H1 (cell line): Measurements from ENCODE around the gene CBLB. TPM values are rescaled to one million over a fixed set of nuclear protein-coding genes. Genes with fewer than 3 reads are reported as not detected.

Experiments
- CTCF ChIA-PET: fragments of 300-600 bp; sonication (Branson Sonifier 250); formaldehyde crosslinking; loops from one replicate; lab custom pipeline; 2021; ENCODE audit not compliant: partially characterized antibody; lab: Charles Lee
- POLR2A ChIA-PET: fragments of 300-600 bp; sonication (Branson Sonifier 250); formaldehyde crosslinking; loops from one replicate; lab custom pipeline; 2021; ENCODE audit warnings: inconsistent platforms; ENCODE audit not compliant: partially characterized antibody; lab: Charles Lee
- DNase-seq, 2 experiments: peaks; one replicate each; pipeline versions ENCODE4 v3.0.0 to v3.0.0-alpha.2; 2010 to 2022; ENCODE audit warnings: low spot score in 2 of 2, low read depth in 1 of 2, mixed read lengths in 1 of 2
- FAIRE-seq: peaks from 2 replicates; lab custom pipeline; 2011; peaks lifted over from hg19 to GRCh38; lab: Jason Lieb, UNC
- H2AFZ ChIP-seq: 2 replicates; pipeline ENCODE4 v1.8.1; 2012; ENCODE audit warnings: low read length, inconsistent platforms
- H2AK5ac ChIP-seq: 2 replicates; pipeline ENCODE4 v1.6.1; 2013; ENCODE audit warnings: low read depth, low read length
- H2BK120ac ChIP-seq: replicated peaks from 2 replicates; pipeline ENCODE3; 2013; ENCODE audit warnings: low read depth, low read length, inconsistent platforms
- H2BK12ac ChIP-seq: 2 replicates; pipeline ENCODE4 v1.6.1; 2013; ENCODE audit warnings: low read depth, low read length
- H2BK15ac ChIP-seq: 2 replicates; pipeline ENCODE4 v1.6.1; 2013; ENCODE audit warnings: low read length
- H2BK20ac ChIP-seq: 2 replicates; pipeline ENCODE4 v1.6.1; 2013; ENCODE audit warnings: low read length
- H2BK5ac ChIP-seq: 2 replicates; pipeline ENCODE4 v1.6.1; 2013; ENCODE audit warnings: low read depth, low read length
- H3K14ac ChIP-seq: 2 replicates; pipeline ENCODE4 v1.6.1; 2013; ENCODE audit warnings: inconsistent platforms; ENCODE audit not compliant: insufficient read length
- H3K18ac ChIP-seq: 2 replicates; pipeline ENCODE4 v1.6.1; 2013; ENCODE audit warnings: low read length; ENCODE audit errors: extremely low read depth
- H3K23ac ChIP-seq: 2 replicates; pipeline ENCODE4 v1.6.1; 2013; ENCODE audit warnings: inconsistent platforms; ENCODE audit not compliant: insufficient read length
- H3K23me2 ChIP-seq: 2 replicates; pipeline ENCODE4 v1.6.1; 2013; ENCODE audit warnings: low read depth, low read length
- H3K27ac ChIP-seq: 2 replicates; pipeline ENCODE4 v1.6.1; 2011; ENCODE audit warnings: low read depth, low read length, inconsistent platforms
- H3K27me3 ChIP-seq, 4 experiments: replicated peaks in 1 of 4; 1 replicate in 1 of 4; 2 replicates in 3 of 4; pipeline versions ENCODE4 v1.6.1 to v1.8.1; 2011 to 2013; ENCODE audit warnings: low read length in 3 of 4, mild to moderate bottlenecking in 3 of 4, inconsistent platforms in 2 of 4, mixed read lengths in 2 of 4, moderate library complexity in 1 of 4; ENCODE audit not compliant: control insufficient read depth in 3 of 4, insufficient read depth in 3 of 4; ENCODE audit errors: extremely low read depth in 1 of 4
- H3K36me3 ChIP-seq, 4 experiments: 2 replicates each; pipeline versions ENCODE4 v1.6.1 to v1.8.1; 2011 to 2013; ENCODE audit warnings: mild to moderate bottlenecking in 4 of 4, low read length in 3 of 4, moderate library complexity in 2 of 4, control low read depth in 1 of 4, inconsistent platforms in 1 of 4; ENCODE audit not compliant: insufficient read depth in 4 of 4, control insufficient read depth in 2 of 4
- H3K4ac ChIP-seq: replicated peaks from 2 replicates; pipeline ENCODE3; 2013; ENCODE audit warnings: low read length, low read depth, mixed read lengths, inconsistent platforms; ENCODE audit not compliant: insufficient read length
- H3K4me1 ChIP-seq, 4 experiments: replicated peaks in 1 of 4; 1 replicate in 1 of 4; 2 replicates in 3 of 4; pipeline versions ENCODE4 v1.6.1 to v1.8.1; 2011 to 2013; ENCODE audit warnings: low read length in 3 of 4, inconsistent platforms in 2 of 4, mixed read lengths in 1 of 4; ENCODE audit not compliant: insufficient read depth in 4 of 4, control insufficient read depth in 3 of 4
- H3K4me2 ChIP-seq, 2 experiments: 2 replicates each; pipeline versions ENCODE4 v1.6.1 to v1.8.1; 2011 to 2013; ENCODE audit warnings: low read depth in 2 of 2, low read length in 2 of 2, control low read depth in 1 of 2, inconsistent platforms in 1 of 2, mild to moderate bottlenecking in 1 of 2; ENCODE audit not compliant: insufficient read depth in 1 of 2
- H3K4me3 ChIP-seq, 4 experiments: fragments of 200-600, 300-600 bp in 1 of 4; sonication (generic), shearing (Covaris generic), sonication (Bioruptor Twin) in 1 of 4; 2 replicates each; pipeline versions ENCODE4 v1.5.1 to v1.8.1; 2011 to 2016; ENCODE audit warnings: low read length in 4 of 4, low read depth in 3 of 4, control low read depth in 2 of 4, inconsistent platforms in 2 of 4, mild to moderate bottlenecking in 2 of 4, mixed read lengths in 1 of 4, moderate library complexity in 1 of 4; ENCODE audit not compliant: insufficient read depth in 2 of 4; ENCODE audit errors: extremely low read depth in 1 of 4
- H3K56ac ChIP-seq: replicated peaks from 2 replicates; pipeline ENCODE3; 2013; ENCODE audit warnings: low read depth, mild to moderate bottlenecking, mixed read lengths, low read length, inconsistent platforms; ENCODE audit not compliant: insufficient read length
- H3K79me1 ChIP-seq: 2 replicates; pipeline ENCODE4 v1.6.1; 2013; ENCODE audit warnings: low read depth, low read length, control low read depth
- H3K79me2 ChIP-seq, 2 experiments: 2 replicates each; pipeline versions ENCODE4 v1.6.1 to v1.8.1; 2012 to 2013; ENCODE audit warnings: low read length in 2 of 2, mild to moderate bottlenecking in 2 of 2, inconsistent platforms in 1 of 2; ENCODE audit not compliant: insufficient read depth in 2 of 2, control insufficient read depth in 1 of 2
- H3K9ac ChIP-seq, 4 experiments: replicated peaks in 1 of 4; 1 replicate in 1 of 4; 2 replicates in 3 of 4; pipeline versions ENCODE4 v1.6.1 to v1.8.1; 2011 to 2013; ENCODE audit warnings: low read depth in 3 of 4, low read length in 3 of 4, control low read depth in 2 of 4, mild to moderate bottlenecking in 2 of 4, moderate library complexity in 2 of 4, inconsistent platforms in 1 of 4; ENCODE audit errors: extremely low read depth in 1 of 4
- H3K9me3 ChIP-seq, 2 experiments: 2 replicates each; pipeline versions ENCODE4 v1.6.1 to v1.8.1; 2012 to 2013; ENCODE audit warnings: mild to moderate bottlenecking in 2 of 2, moderate library complexity in 2 of 2, control low read depth in 1 of 2, inconsistent platforms in 1 of 2, low read depth in 1 of 2, low read length in 1 of 2, mixed read lengths in 1 of 2; ENCODE audit not compliant: insufficient read depth in 2 of 2
- H4K20me1 ChIP-seq, 2 experiments: replicated peaks in 1 of 2; 2 replicates each; pipeline versions ENCODE3 to v1.8.1; 2011 to 2013; ENCODE audit warnings: inconsistent platforms in 2 of 2, low read length in 2 of 2, mild to moderate bottlenecking in 1 of 2; ENCODE audit not compliant: insufficient read depth in 2 of 2, control insufficient read depth in 1 of 2
- H4K5ac ChIP-seq: 2 replicates; pipeline ENCODE4 v1.6.1; 2013; ENCODE audit warnings: low read length, low read depth, mixed read lengths, inconsistent platforms; ENCODE audit not compliant: insufficient read length
- H4K8ac ChIP-seq: 2 replicates; pipeline ENCODE4 v1.8.0; 2013; ENCODE audit warnings: mild to moderate bottlenecking, moderate library complexity, low read length, inconsistent platforms; ENCODE audit not compliant: insufficient read depth; ENCODE audit errors: extremely low read depth
- H4K91ac ChIP-seq: replicated peaks from 2 replicates; pipeline ENCODE3; 2013; ENCODE audit warnings: low read length, mixed read lengths, inconsistent platforms; ENCODE audit not compliant: insufficient read length
- BACH1 ChIP-seq: IDR thresholded peaks from 2 replicates; pipeline ENCODE4 v1.6.1; 2012; ENCODE audit warnings: low read length, improper control_type of control experiment
- CBX8 ChIP-seq: fragments of 300-800, 300-1000 bp; sonication (generic); IDR thresholded peaks from 2 replicates; pipeline ENCODE4 v1.7.1; 2016; ENCODE audit warnings: low read depth, low read length, borderline replicate concordance
- CHD1 ChIP-seq: IDR thresholded peaks from 2 replicates; pipeline ENCODE4 v1.6.1; 2012; ENCODE audit warnings: low read depth, low read length, improper control_type of control experiment
- E2F6 ChIP-seq: IDR thresholded peaks from 2 replicates; pipeline ENCODE4 v1.6.1; 2012; ENCODE audit warnings: inconsistent platforms
- HDAC2 ChIP-seq, 2 experiments: fragments of 300-600 bp in 1 of 2; sonication (generic) in 1 of 2; IDR thresholded peaks; 2 replicates each; pipeline ENCODE4 v1.6.1; 2011 to 2012; ENCODE audit warnings: low read depth in 2 of 2, low read length in 2 of 2, mild to moderate bottlenecking in 2 of 2, moderate library complexity in 2 of 2, borderline replicate concordance in 1 of 2, inconsistent platforms in 1 of 2
- HDAC6 ChIP-seq: IDR thresholded peaks from one replicate; pipeline ENCODE4 v1.7.1; 2012; ENCODE audit warnings: low read depth, mild to moderate bottlenecking, inconsistent platforms, low read length, moderate library complexity
- POU5F1 ChIP-seq: IDR thresholded peaks from 2 replicates; pipeline ENCODE4 v1.6.1; 2011; ENCODE audit warnings: low read depth, mild to moderate bottlenecking, low read length, moderate library complexity
- RXRA ChIP-seq: IDR thresholded peaks from 2 replicates; pipeline ENCODE4 v1.6.1; 2011; ENCODE audit warnings: low read depth, mild to moderate bottlenecking, low read length, moderate library complexity; ENCODE audit not compliant: insufficient read depth
- SIRT6 ChIP-seq: IDR thresholded peaks from one replicate; pipeline ENCODE4 v1.7.1; 2012; ENCODE audit warnings: low read length, inconsistent platforms
- TAF7 ChIP-seq: optimal IDR thresholded peaks from 2 replicates; pipeline ENCODE3; 2011; ENCODE audit warnings: low read depth, mild to moderate bottlenecking, inconsistent platforms, low read length, moderate library complexity, borderline replicate concordance
- WGBS, 2 experiments: shearing (Covaris generic) in 1 of 2; methylation state at CpG; one replicate each; pipeline versions ENCODE4 v1.1.6 to v1.1.7; 2013 to 2015; ENCODE audit warnings: low lambda C conversion rate in 2 of 2, mixed read lengths in 2 of 2, inconsistent platforms in 1 of 2, low coverage in 1 of 2, missing lambda C conversion rate in 1 of 2; ENCODE audit not compliant: insufficient replicate concordance in 2 of 2, insufficient coverage in 1 of 2, insufficient read length in 1 of 2; ENCODE audit errors: extremely low coverage in 1 of 2, missing lambda C conversion rate in 1 of 2; 5-methylcytosine and 5-hydroxymethylcytosine counted together
- polyA plus RNA-seq, 7 experiments: library from polyadenylated mRNA; depleted of rRNA in 3 of 7; stranded (reverse) in 5 of 7; unstranded in 2 of 7; fragments of >200 nt in 5 of 7; fragments of 200-250 nt in 2 of 7; gene quantifications; 1 replicate in 5 of 7; 2 replicates in 1 of 7; 4 replicates in 1 of 7; pipeline versions ENCODE4 v1.2.1 to v1.2.3, GENCODE V29; 2011 to 2013; ENCODE audit warnings: missing spikeins in 2 of 7, mixed read lengths in 2 of 7
- total RNA-seq: library from RNA; stranded (reverse); fragmentation: NEBNext Ultra II Directional; extraction: Animal tissue kit (Norgen Biotek cat#: 25700); gene quantifications from 2 replicates; pipeline ENCODE4 v1.2.1, GENCODE V29; 2021
- TF ChIP-seq, protein P1 (sequence below): IDR thresholded peaks from 2 replicates; pipeline ENCODE4 v1.6.1; 2012; ENCODE audit warnings: inconsistent platforms

CBLB gene
- total and polyA plus RNA-seq, 2 of the 8 experiments (the other 6 are each of a cell fraction or from before 2014, with no cell fraction given), result 14.5 to 26.0 TPM

DNA sequence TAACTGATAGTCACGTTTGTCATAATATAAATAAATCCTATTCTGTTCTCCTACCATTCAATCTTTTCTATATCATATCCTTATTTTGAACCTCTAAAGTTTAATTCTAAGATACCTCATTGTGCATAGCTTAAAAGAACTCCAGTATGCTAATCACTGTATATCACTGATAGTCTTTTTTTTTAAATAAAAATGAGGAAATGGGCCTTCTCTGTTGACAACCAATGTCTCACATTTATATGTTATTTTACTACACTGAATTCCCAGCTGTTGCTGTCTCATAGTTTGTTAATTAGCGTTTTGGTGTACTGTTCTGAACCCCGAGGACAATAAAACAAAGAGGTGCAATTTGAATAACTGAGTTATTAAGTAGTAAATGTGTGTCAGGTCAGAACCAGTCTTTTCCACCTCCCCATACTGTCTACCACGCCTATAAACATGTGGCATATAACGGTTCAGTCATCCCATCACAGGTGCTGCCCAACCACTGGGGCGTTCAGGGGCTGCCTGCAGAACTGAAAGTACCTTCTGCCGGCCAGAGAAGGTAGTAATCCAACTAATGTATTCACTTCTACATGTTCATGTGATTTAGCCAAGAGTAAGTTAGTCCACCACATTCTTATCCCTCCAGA lies 14.9 kb downstream of the CBLB start:
- ChIA-PET POLR2A (no interaction called here), CTCF (no interaction called here)
- 90 to 100% methylated on average over 1 to 7 of the region's 7 CpGs for WGBS, 2 experiments
- Histone ChIP-seq H3K79me2 (peaks cover 0 to 24% of the 10 kb centered on the region in 2 experiments; a peak in 2 of 4 replicates), H3K4ac (no peak overlapping the region), H4K91ac (no peak overlapping the region), H2BK12ac (no peak overlapping the region), H2AK5ac (no peak overlapping the region), H3K9me3 (no peaks in the 10 kb centered on the region), H3K56ac (no peak overlapping the region), H3K79me1 (no peaks in the 10 kb centered on the region), H2BK5ac (no peak overlapping the region), H3K4me3 (no peak overlapping the region), H4K5ac (no peak overlapping the region), H4K8ac (no peak overlapping the region), H3K36me3 (peaks cover 0 to 32% (median 0%) of the 10 kb centered on the region in 4 experiments; a peak in 4 of 8 replicates), H3K27me3 (no peaks in the 10 kb centered on the region), H2BK20ac (no peak overlapping the region), H3K9ac (no peak overlapping the region), H3K23ac (no peak overlapping the region), H3K23me2 (no peaks in the 10 kb centered on the region), H4K20me1 (no peaks in the 10 kb centered on the region), H2BK120ac (no peak overlapping the region), H3K18ac (no peak overlapping the region), H3K14ac (no peak overlapping the region), H3K4me1 (no peaks in the 10 kb centered on the region; a peak in 1 of 7 replicates), H2BK15ac (no peak overlapping the region), H3K4me2 (no peak overlapping the region), H3K27ac (no peak overlapping the region), H2AFZ (no peak overlapping the region)
- DNase-seq (no peak), FAIRE-seq (no peak)
- TF ChIP-seq HDAC6 (no peak), SIRT6 (no peak), E2F6 (no peak), TAF7 (no peak), POU5F1 (no peak), HDAC2 (IDR thresholded peaks at IDR 0.05; ENCODE audit: borderline replicate concordance in 1 of 2, low read depth in 2 of 2, low read length in 2 of 2) (no peak), CBX8 (no peak), RXRA (no peak), BACH1 (no peak), CHD1 (no peak)
- TF ChIP-seq, protein P1, sequence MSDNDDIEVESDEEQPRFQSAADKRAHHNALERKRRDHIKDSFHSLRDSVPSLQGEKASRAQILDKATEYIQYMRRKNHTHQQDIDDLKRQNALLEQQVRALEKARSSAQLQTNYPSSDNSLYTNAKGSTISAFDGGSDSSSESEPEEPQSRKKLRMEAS, result no peak
